GM10266 (cell line): ENCODE data around the gene CTDNEP1.

Experiments
- DNase-seq: peaks from one replicate; pipeline ENCODE4 v3.0.0; 2012; ENCODE audit errors: extremely low spot score
- TF ChIP-seq, protein P1 (sequence below): IDR thresholded peaks from 2 replicates; pipeline ENCODE4 v1.5.1; 2012; ENCODE audit warnings: mild to moderate bottlenecking, low read depth; ENCODE audit not compliant: control insufficient read depth, insufficient read depth; ENCODE audit errors: missing control alignments

CTDNEP1 gene

GRCh38 chr17:7195971-7196370, 55.6 kb downstream of the CTDNEP1 start:
- TF ChIP-seq, protein P1, sequence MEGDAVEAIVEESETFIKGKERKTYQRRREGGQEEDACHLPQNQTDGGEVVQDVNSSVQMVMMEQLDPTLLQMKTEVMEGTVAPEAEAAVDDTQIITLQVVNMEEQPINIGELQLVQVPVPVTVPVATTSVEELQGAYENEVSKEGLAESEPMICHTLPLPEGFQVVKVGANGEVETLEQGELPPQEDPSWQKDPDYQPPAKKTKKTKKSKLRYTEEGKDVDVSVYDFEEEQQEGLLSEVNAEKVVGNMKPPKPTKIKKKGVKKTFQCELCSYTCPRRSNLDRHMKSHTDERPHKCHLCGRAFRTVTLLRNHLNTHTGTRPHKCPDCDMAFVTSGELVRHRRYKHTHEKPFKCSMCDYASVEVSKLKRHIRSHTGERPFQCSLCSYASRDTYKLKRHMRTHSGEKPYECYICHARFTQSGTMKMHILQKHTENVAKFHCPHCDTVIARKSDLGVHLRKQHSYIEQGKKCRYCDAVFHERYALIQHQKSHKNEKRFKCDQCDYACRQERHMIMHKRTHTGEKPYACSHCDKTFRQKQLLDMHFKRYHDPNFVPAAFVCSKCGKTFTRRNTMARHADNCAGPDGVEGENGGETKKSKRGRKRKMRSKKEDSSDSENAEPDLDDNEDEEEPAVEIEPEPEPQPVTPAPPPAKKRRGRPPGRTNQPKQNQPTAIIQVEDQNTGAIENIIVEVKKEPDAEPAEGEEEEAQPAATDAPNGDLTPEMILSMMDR, result no peak
- DNase-seq, result no peak
